ENCODE measurements around the gene RAB27A. TPM values are rescaled to one million over a fixed set of nuclear protein-coding genes. Genes with fewer than 3 reads are reported as not detected.

RAB27A gene
- total RNA-seq: 26.7 and 28.6 TPM in 2 replicates

GRCh38 chr15:55289746-55290527, at the start of gene RAB27A:
RAB27A (minus strand) TSS chr15:55289813; CDS start chr15:55234934, 54,879 bp downstream.
- Mint-ChIP-seq H3K27ac (peak within 1 kb of the TSS; percentile 83), H3K27me3 (no peaks in the 10 kb centered on the region), H3K36me3 (ENCODE audit: low read depth) (peaks cover 9% of the 10 kb centered on the region), H3K9me3 (no peaks in the 10 kb centered on the region), H3K4me1 (peaks cover 27% of the 10 kb centered on the region), H3K4me3 (peak within 1 kb of the TSS; percentile 89)
- intact Hi-C loops (cut with micrococcal nuclease): loop anchor here (1.0 to 2.0 kb wide), 11 partner anchors 13 to 1482 kb away; no protein-coding TSS in a partner anchor
- peak; percentile 68 for ATAC-seq (ENCODE audit: low read depth)
- no peak for TF ChIP-seq CTCF (IDR thresholded peaks at IDR 0.05)
- POLR2A ChIA-PET: no interaction called here
- CTCF ChIA-PET: interaction anchor here (1.0 to 1.7 kb wide), 6 partner anchors 68 to 144 kb away, joined by 4 to 32 read pairs (median 6); partner anchors contain the start of genes CCPG1, PIERCE2 and RSL24D1
- peak; percentile 62 for DNase-seq

GRCh38 chr15:55337160-55337559, 47.5 kb upstream of the RAB27A start:
- H3K36me3 Mint-ChIP-seq (ENCODE audit: low read depth): peaks cover 66% of the 10 kb centered on the region
- H3K27ac Mint-ChIP-seq: no peak overlapping the region
- ATAC-seq (ENCODE audit: low read depth): no peak
- TF ChIP-seq CTCF (IDR thresholded peaks at IDR 0.05): no peak
- no peak for DNase-seq
- POLR2A ChIA-PET: no interaction called here
- H3K4me3 Mint-ChIP-seq: no peak overlapping the region
- H3K4me1 Mint-ChIP-seq: no peaks in the 10 kb centered on the region
- CTCF ChIA-PET: no interaction called here
- intact Hi-C loops (cut with micrococcal nuclease): no loop called here
- no peaks in the 10 kb centered on the region for H3K9me3 Mint-ChIP-seq
- H3K27me3 Mint-ChIP-seq: no peaks in the 10 kb centered on the region

GRCh38 chr15:55334997-55335396, 45.4 kb upstream of the RAB27A start:
- POLR2A ChIA-PET: no interaction called here

GRCh38 chr15:55334371-55334770, 44.8 kb upstream of the RAB27A start:
- ChIA-PET CTCF (no interaction called here), POLR2A (no interaction called here)
- no peak for DNase-seq
- H3K36me3 Mint-ChIP-seq (ENCODE audit: low read depth): peaks cover 72% of the 10 kb centered on the region
- no peak for ATAC-seq (ENCODE audit: low read depth)
- intact Hi-C loops (cut with micrococcal nuclease): no loop called here
- H3K9me3 Mint-ChIP-seq: no peaks in the 10 kb centered on the region
- no peaks in the 10 kb centered on the region for H3K4me1 Mint-ChIP-seq
- H3K27ac Mint-ChIP-seq: no peak overlapping the region
- no peak for TF ChIP-seq CTCF (IDR thresholded peaks at IDR 0.05)
- no peaks in the 10 kb centered on the region for H3K27me3 Mint-ChIP-seq
- H3K4me3 Mint-ChIP-seq: no peak overlapping the region

More at GRCh38 chr15:55334997-55335396, 45.4 kb upstream of the RAB27A start:
- Mint-ChIP-seq H3K4me3 (no peak overlapping the region), H3K36me3 (ENCODE audit: low read depth) (peaks cover 73% of the 10 kb centered on the region), H3K27ac (no peak overlapping the region), H3K9me3 (no peaks in the 10 kb centered on the region), H3K27me3 (no peaks in the 10 kb centered on the region), H3K4me1 (no peaks in the 10 kb centered on the region)
- CTCF ChIA-PET: no interaction called here
- no peak for TF ChIP-seq CTCF (IDR thresholded peaks at IDR 0.05)
- DNase-seq: no peak
- no peak for ATAC-seq (ENCODE audit: low read depth)
- intact Hi-C loops (cut with micrococcal nuclease): no loop called here

- Mint-ChIP-seq H3K27ac (no peak overlapping the region), H3K4me3 (no peak overlapping the region), H3K36me3 (ENCODE audit: low read depth) (peaks cover 46% of the 10 kb centered on the region), H3K9me3 (no peaks in the 10 kb centered on the region), H3K27me3 (no peaks in the 10 kb centered on the region), H3K4me1 (peaks cover 21% of the 10 kb centered on the region)
- TF ChIP-seq CTCF (IDR thresholded peaks at IDR 0.05): no peak
- CTCF ChIA-PET: no interaction called here
- DNase-seq (no peak), ATAC-seq (ENCODE audit: low read depth) (no peak)
- POLR2A ChIA-PET: no interaction called here
- intact Hi-C loops (cut with micrococcal nuclease): no loop called here
These were observed 37.8 kb upstream of the RAB27A start for GRCh38 chr15:55327387-55327786.
